CD14-positive monocyte (primary cell): ENCODE measurements around the gene RAN. TPM values are rescaled to one million over a fixed set of nuclear protein-coding genes. Genes with fewer than 3 reads are reported as not detected.
"Not testable (repeated sequence)": the region's sequence is repeated elsewhere in the genome, so short reads cannot be mapped to it uniquely, and the experiment has no call there.

Experiments
- DNase-seq, 3 donors: peaks; one replicate each; pipeline ENCODE4 v3.0.0-alpha.2; 2011 to 2022
- H2AFZ ChIP-seq: 2 replicates; pipeline ENCODE4 v1.6.0; 2012; ENCODE audit warnings: mild to moderate bottlenecking, low read depth, low read length, inconsistent platforms; ENCODE audit not compliant: insufficient read depth, poor library complexity, severe bottlenecking
- H3K27ac ChIP-seq, 2 donors: 1 replicate in 1 of 2; 2 replicates in 1 of 2; pipeline ENCODE4 v1.5.1; 2012 to 2013; ENCODE audit warnings: low read length in 2 of 2, control low read depth in 1 of 2, inconsistent platforms in 1 of 2, low read depth in 1 of 2, mild to moderate bottlenecking in 1 of 2
- H3K27me3 ChIP-seq, 2 donors: one replicate each; pipeline versions ENCODE4 v1.6.0 to v1.6.1; 2011 to 2013; ENCODE audit warnings: low read length in 2 of 2; ENCODE audit not compliant: control insufficient read depth in 2 of 2, insufficient read depth in 2 of 2
- H3K36me3 ChIP-seq, 2 donors: replicated peaks in 1 of 2; 1 replicate in 1 of 2; 2 replicates in 1 of 2; pipeline versions ENCODE4 v1.5.1 to v1.6.1; 2012 to 2013; ENCODE audit warnings: low read length in 2 of 2, control low read depth in 1 of 2, inconsistent platforms in 1 of 2, mild to moderate bottlenecking in 1 of 2; ENCODE audit not compliant: insufficient read depth in 2 of 2, control insufficient read depth in 1 of 2
- H3K4me1 ChIP-seq, 2 donors: 1 replicate in 1 of 2; 2 replicates in 1 of 2; pipeline versions ENCODE4 v1.5.1 to v1.6.1; 2012 to 2013; ENCODE audit warnings: low read length in 2 of 2, control low read depth in 1 of 2, inconsistent platforms in 1 of 2, mild to moderate bottlenecking in 1 of 2, moderate library complexity in 1 of 2; ENCODE audit not compliant: insufficient read depth in 2 of 2, control insufficient read depth in 1 of 2
- H3K4me2 ChIP-seq: replicated peaks from 2 replicates; pipeline ENCODE3; 2012; ENCODE audit warnings: low read length, moderate library complexity, mild to moderate bottlenecking; ENCODE audit not compliant: poor library complexity, severe bottlenecking; ENCODE audit errors: extremely low read depth
- H3K4me3 ChIP-seq, 3 experiments: fragments of 200-600 bp in 1 of 3; sonication (generic) in 1 of 3; replicated peaks in 1 of 3; 1 replicate in 2 of 3; 2 replicates in 1 of 3; pipeline ENCODE4 v1.5.1; 2011 to 2013; ENCODE audit warnings: low read length in 3 of 3, mild to moderate bottlenecking in 3 of 3, control low read depth in 2 of 3, low read depth in 2 of 3, inconsistent platforms in 1 of 3, moderate library complexity in 1 of 3
- H3K79me2 ChIP-seq: 2 replicates; pipeline ENCODE4 v1.6.0; 2012; ENCODE audit warnings: mild to moderate bottlenecking, control low read depth, inconsistent platforms, low read length, moderate library complexity; ENCODE audit not compliant: insufficient read depth
- H3K9ac ChIP-seq: 2 replicates; pipeline ENCODE4 v1.6.0; 2017; ENCODE audit warnings: low read length, mild to moderate bottlenecking; ENCODE audit not compliant: insufficient read depth, poor library complexity, severe bottlenecking
- H3K9me3 ChIP-seq, 2 donors: replicated peaks in 1 of 2; 1 replicate in 1 of 2; 2 replicates in 1 of 2; pipeline versions ENCODE4 v1.5.1 to v1.6.1; 2012 to 2013; ENCODE audit warnings: low read length in 2 of 2, control low read depth in 1 of 2; ENCODE audit not compliant: control insufficient read depth in 1 of 2, insufficient read depth in 1 of 2
- H4K20me1 ChIP-seq: 2 replicates; pipeline ENCODE4 v1.6.0; 2012; ENCODE audit warnings: mild to moderate bottlenecking, low read length, control low read depth, moderate library complexity; ENCODE audit not compliant: insufficient read depth
- H3K27ac Mint-ChIP-seq, 7 donors: one replicate each; pipeline ENCODE4 v1.8.0; 2020; ENCODE audit warnings: mild to moderate bottlenecking in 7 of 7, mixed read lengths in 7 of 7, moderate library complexity in 6 of 7, inconsistent platforms in 2 of 7
- H3K27me3 Mint-ChIP-seq, 3 donors: one replicate each; pipeline ENCODE4 v1.8.0; 2021 to 2022; ENCODE audit warnings: low read depth in 3 of 3, mild to moderate bottlenecking in 3 of 3, mixed read lengths in 3 of 3, moderate library complexity in 3 of 3, inconsistent platforms in 1 of 3
- H3K36me3 Mint-ChIP-seq, 2 donors: one replicate each; pipeline ENCODE4 v1.8.0; 2020; ENCODE audit warnings: mixed read lengths in 2 of 2, inconsistent platforms in 1 of 2, mild to moderate bottlenecking in 1 of 2
- H3K4me1 Mint-ChIP-seq: one replicate; pipeline ENCODE4 v1.8.0; 2020; ENCODE audit warnings: mild to moderate bottlenecking, mixed read lengths
- H3K4me3 Mint-ChIP-seq, 2 donors: one replicate each; pipeline ENCODE4 v1.8.0; 2020; ENCODE audit warnings: mild to moderate bottlenecking in 2 of 2, mixed read lengths in 2 of 2, moderate library complexity in 1 of 2
- H3K9me3 Mint-ChIP-seq, 7 donors: one replicate each; pipeline ENCODE4 v1.8.0; 2020 to 2022; ENCODE audit warnings: mixed read lengths in 7 of 7, mild to moderate bottlenecking in 6 of 7, moderate library complexity in 6 of 7, inconsistent platforms in 2 of 7
- WGBS: methylation state at CpG from one replicate; pipeline ENCODE4 v1.1.5; 2013; ENCODE audit warnings: missing lambda C conversion rate; ENCODE audit not compliant: insufficient coverage; 5-methylcytosine and 5-hydroxymethylcytosine counted together
- intact Hi-C, 2 donors: fragments of 100-400 bp; cut with micrococcal nuclease; formaldehyde crosslinking; loops; one replicate each; pipeline versions ENCODE4 v1.15.0 to v1.15.1; 2023
- polyA plus RNA-seq, 3 donors: library from polyadenylated mRNA; depleted of rRNA in 1 of 3; unstranded in 2 of 3; stranded (reverse) in 1 of 3; fragments of 300-500 nt in 2 of 3; fragments of >200 nt in 1 of 3; fragmentation: Illumina TruSeq in 2 of 3; gene quantifications; 1 replicate in 2 of 3; 2 replicates in 1 of 3; pipeline ENCODE4 v1.2.3, GENCODE V29; 2012 to 2021
- TF ChIP-seq, protein P1 (sequence below): fragments of 200-600 bp; IDR thresholded peaks from one replicate; pipeline ENCODE4 v1.8.0; 2022; ENCODE audit warnings: antibody characterized with exemption, mild to moderate bottlenecking

Gene RAN
- polyA plus RNA-seq, 3 donors, result 197 to 443 (median 366) TPM

DNA sequence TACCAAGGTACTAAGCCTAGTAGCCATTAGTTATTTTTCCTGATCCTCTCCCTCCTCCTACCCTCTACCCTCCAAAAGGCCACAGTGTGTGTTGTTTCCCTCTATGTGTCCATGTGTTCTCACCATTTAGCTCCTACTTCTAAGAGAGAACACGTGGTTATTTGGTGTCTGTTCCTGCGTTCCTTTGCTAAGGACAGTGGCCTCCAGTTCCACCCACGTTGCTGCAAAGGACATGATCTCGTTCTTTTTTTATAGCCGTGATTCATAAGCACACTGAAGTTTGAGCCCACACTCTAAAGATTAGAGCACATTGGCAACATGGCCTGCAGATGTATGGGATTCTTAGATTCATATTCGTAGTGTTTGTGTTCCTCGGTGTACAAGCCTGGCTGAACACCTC, 24.8 kb upstream of the RAN start:
- H3K27ac Mint-ChIP-seq, result no peak overlapping the region
- WGBS, result 97% methylated on average over 7 of the region's 7 CpGs
- TF ChIP-seq, protein P1, sequence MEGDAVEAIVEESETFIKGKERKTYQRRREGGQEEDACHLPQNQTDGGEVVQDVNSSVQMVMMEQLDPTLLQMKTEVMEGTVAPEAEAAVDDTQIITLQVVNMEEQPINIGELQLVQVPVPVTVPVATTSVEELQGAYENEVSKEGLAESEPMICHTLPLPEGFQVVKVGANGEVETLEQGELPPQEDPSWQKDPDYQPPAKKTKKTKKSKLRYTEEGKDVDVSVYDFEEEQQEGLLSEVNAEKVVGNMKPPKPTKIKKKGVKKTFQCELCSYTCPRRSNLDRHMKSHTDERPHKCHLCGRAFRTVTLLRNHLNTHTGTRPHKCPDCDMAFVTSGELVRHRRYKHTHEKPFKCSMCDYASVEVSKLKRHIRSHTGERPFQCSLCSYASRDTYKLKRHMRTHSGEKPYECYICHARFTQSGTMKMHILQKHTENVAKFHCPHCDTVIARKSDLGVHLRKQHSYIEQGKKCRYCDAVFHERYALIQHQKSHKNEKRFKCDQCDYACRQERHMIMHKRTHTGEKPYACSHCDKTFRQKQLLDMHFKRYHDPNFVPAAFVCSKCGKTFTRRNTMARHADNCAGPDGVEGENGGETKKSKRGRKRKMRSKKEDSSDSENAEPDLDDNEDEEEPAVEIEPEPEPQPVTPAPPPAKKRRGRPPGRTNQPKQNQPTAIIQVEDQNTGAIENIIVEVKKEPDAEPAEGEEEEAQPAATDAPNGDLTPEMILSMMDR, result no peak

DNA sequence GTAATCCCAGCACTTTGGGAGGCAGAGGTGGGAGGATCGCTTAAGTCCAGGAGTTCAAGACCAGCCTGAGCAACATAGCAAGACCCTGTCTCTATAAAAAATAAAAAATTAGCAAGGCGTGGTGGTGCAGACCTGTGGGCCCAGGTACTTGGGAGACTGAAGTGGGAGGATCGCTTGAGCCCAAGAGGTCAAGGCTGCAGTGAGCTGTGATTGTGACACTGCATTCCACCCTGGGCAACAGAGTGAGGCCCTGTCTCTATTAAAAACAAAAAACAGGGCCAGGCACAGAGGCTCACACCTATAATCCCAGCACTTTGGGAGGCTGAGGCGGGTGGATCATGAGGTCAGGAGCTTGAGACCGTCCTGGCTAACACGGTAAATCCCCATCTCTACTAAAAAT, 23.8 kb upstream of the RAN start:
- H3K9me3 Mint-ChIP-seq, H4K20me1 ChIP-seq, H3K4me1 ChIP-seq, DNase-seq, H2AFZ ChIP-seq, H3K36me3 Mint-ChIP-seq, intact Hi-C loops, H3K36me3 ChIP-seq, H3K9ac ChIP-seq, H3K4me1 Mint-ChIP-seq, H3K79me2 ChIP-seq, H3K27me3 ChIP-seq, H3K4me3 Mint-ChIP-seq, H3K4me2 ChIP-seq, H3K27ac ChIP-seq, H3K27ac Mint-ChIP-seq, H3K9me3 ChIP-seq, H3K4me3 ChIP-seq: not testable (repeated sequence)
- WGBS, result no CpG with 5 or more reads among the region's 6 CpGs
- peaks cover 0 to 17% (median 10%) of the 10 kb centered on the region in 3 donors for H3K27me3 Mint-ChIP-seq

More for the DNA sequence above, 24.8 kb upstream of the RAN start:
- Histone ChIP-seq H3K9me3 (no peaks in the 10 kb centered on the region), H3K79me2 (no peaks in the 10 kb centered on the region), H4K20me1 (no peaks in the 10 kb centered on the region), H3K4me1 (no peaks in the 10 kb centered on the region), H3K9ac (no peak overlapping the region), H3K36me3 (no peaks in the 10 kb centered on the region), H3K27ac (no peak overlapping the region), H2AFZ (no peak overlapping the region), H3K4me3 (no peak overlapping the region), H3K4me2 (no peak overlapping the region), H3K27me3 (no peaks in the 10 kb centered on the region)
- H3K4me3 Mint-ChIP-seq, result no peak overlapping the region
- intact Hi-C loops, result no loop called here
- DNase-seq, result no peak
- H3K9me3 Mint-ChIP-seq, result peaks cover 0 to 4% (median 0%) of the 10 kb centered on the region in 7 donors
- H3K36me3 Mint-ChIP-seq, result no peaks in the 10 kb centered on the region
- H3K4me1 Mint-ChIP-seq, result no peaks in the 10 kb centered on the region
- H3K27me3 Mint-ChIP-seq, result peaks cover 0 to 11% (median 10%) of the 10 kb centered on the region in 3 donors

DNA sequence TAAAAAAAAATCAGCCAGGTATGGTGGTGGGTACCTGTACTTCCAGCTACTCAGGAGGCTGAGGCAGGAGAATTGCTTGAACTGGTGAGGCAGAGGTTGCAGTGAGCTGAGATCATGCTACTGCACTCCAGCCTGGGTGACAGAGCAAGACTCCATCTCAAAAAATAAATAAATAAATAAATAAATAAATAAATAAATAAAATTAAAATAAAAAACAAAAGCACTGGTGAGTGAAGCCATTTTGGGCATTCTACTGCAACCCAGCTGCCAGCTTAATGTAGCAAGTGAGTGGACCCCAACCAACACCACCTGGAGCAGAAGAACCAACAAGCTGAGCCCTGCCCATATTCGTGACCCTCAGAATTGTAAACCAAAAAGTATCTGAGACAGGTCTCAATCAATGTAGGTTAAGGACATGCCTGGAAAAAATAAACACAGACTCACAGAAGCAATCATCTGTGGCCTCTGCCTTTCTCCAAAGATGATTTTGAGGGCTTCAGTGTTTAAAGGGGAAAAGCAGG, 23.0 kb upstream of the RAN start:
- H3K27ac Mint-ChIP-seq, H3K4me3 ChIP-seq, H3K9me3 ChIP-seq, H3K36me3 Mint-ChIP-seq, H3K9ac ChIP-seq, H3K4me1 Mint-ChIP-seq, H3K36me3 ChIP-seq, DNase-seq, H3K27ac ChIP-seq, H3K4me1 ChIP-seq, H2AFZ ChIP-seq, H3K79me2 ChIP-seq, H3K4me2 ChIP-seq, H4K20me1 ChIP-seq, H3K27me3 ChIP-seq, H3K9me3 Mint-ChIP-seq, H3K4me3 Mint-ChIP-seq, intact Hi-C loops: not testable (repeated sequence)
- H3K27me3 Mint-ChIP-seq, result peaks cover 4 to 22% (median 16%) of the 10 kb centered on the region in 3 donors
- no CpG with 5 or more reads among the region's 1 CpG for WGBS
